Activated effector memory CD4-positive, alpha-beta T cell treated with Interleukin-2 at 50 U/mL for 16 hours (primary cell): ENCODE data around the gene ILDR2.
"Not testable (repeated sequence)": the region's sequence is repeated elsewhere in the genome, so short reads cannot be mapped to it uniquely, and the experiment has no call there.

ENCODE experiments used
- DNase-seq: peaks from one replicate; pipeline ENCODE4 v3.0.0-alpha.2; 2020

ILDR2 gene

DNA sequence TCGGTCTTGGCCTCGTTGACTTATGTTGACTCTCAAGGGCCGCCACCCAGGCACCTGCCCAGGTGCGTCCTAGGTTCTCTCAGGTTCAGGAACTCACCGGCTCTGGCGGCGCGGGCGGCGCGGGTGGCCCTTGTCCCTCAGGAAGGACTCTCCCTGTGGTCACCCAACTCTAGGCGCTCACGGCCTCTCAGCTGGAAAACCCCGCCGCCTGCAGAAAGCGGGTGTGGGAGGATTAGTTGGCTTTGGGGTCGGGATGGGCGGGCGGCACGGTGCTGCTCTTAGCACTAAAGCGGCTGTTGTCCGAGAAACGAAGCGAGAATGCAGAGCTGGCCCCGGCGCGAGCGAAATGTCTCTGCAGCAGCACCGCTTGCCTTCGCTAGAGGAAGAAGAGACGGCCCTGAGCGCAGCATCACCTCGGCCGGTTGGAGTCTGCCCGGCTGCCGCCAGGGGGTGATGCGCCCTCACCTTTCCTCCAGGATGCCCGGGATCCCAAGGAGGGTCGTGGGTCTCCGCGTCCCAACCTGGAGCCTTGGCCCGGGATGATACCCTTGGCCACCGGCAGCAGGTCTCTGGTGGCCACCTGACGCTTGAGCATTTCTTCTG, 91.2 kb downstream of the ILDR2 start:
- DNase-seq = no peak

DNA sequence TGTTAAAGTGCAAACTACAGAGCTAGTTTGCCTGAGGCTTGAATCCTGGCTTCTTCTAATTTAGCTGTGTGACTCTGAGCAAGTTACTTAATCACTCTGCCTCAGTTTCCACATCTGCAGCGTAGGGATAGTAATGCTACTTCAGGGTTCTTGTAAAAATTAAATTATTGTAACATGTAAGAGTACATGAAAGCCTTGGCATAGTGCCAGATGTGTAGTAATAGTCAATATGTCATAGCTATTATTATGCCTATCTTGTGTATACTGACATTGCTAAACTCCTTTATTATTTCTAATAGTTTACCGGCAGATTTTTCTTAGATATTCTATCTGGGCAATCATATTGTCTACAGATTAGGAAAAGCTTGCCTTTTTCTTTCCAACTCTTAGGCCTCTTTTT, 92.4 kb downstream of the ILDR2 start:
- DNase-seq = no peak

DNA sequence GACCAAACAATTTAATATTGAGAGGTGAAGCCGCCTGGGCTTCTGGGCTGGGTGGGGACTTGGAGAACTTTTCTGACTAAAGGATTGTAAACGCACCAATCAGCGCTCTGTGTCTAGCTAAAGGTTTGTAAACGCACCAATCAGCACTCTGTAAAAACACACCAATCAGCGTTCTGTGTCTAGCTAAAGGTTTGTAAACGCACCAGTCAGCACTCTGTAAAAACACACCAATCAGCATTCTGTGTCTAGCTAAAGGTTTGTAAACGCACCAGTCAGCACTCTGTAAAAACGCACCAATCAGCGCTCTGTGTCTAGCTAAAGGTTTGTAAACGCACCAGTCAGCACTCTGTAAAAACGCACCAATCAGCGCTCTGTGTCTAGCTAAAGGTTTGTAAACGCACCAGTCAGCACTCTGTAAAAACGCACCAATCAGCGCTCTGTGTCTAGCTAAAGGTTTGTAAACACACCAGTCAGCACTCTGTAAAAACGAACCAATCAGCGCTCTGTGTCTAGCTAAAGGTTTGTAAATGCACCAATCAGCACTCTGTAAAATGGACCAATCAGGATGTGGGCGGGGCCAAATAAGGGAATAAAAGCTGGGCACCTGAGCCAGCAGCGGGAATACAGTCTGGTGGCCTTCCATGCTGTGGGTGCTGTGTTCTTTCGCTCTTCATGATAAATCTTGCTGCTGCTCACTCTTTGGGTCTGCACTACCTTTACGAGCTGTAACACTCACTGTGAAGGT, 97.0 kb downstream of the ILDR2 start:
- DNase-seq = not testable (repeated sequence)

DNA sequence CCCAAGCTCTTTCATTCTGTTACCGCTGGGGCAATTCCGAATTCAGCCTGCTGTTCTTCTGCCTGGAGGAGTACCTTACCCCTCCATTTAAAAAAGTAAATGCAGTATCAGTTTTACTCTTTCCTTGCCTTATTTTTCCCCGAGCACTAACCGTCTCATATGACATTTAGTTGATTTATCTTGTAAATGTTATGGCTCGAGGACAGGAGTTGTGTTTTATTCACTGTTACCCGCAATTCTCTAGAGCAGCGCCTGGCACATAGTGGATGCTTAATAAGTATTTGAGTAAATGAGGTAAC, 98.9 kb downstream of the ILDR2 start:
- DNase-seq = no peak

DNA sequence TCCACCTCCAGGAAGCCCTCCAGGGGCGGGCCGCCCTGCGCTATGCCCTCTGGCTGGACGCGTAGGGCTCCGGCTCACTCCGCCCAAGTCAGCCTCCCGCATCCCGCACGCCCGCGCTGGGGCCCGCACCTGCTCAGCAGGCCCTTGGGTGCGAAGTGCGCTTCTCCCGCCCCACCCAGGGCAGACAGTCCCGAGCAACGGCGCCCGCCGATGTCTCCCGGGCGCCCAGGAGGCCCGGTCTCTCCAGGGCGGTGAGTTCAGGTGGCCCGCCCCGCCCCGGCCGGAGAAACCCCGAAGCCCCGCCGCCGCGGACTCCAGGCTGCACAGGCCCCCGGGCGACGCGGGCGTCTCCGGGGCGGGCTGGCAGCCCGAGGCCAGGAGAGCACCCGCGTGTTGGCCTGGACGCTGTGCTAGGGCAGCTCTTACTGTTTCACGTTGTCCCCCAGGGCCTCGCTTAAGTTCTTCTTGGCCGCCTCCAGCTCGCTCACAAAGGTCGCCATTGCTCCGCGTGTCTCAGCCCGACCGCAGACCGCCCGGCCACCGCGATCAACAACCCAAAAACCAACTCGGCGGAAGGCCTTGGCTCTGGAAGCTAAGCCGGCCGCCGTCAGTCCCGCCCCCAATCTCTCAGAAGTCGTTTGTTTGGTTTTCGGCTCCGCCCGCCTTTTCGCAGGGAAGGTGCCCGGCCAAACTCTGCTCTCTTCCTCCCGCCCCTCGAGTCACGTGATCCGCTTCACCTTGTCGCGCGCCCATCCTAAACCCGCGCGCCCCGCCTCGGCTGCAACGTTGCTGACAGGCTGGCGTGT, 99.4 kb downstream of the ILDR2 start, which contains the start of gene TADA1:
Gene TADA1 (minus strand): TSS at position 531 of the 806 bp plus-strand sequence. CDS start 31 bp downstream, at position 500.
- DNase-seq = peak; percentile 98

DNA sequence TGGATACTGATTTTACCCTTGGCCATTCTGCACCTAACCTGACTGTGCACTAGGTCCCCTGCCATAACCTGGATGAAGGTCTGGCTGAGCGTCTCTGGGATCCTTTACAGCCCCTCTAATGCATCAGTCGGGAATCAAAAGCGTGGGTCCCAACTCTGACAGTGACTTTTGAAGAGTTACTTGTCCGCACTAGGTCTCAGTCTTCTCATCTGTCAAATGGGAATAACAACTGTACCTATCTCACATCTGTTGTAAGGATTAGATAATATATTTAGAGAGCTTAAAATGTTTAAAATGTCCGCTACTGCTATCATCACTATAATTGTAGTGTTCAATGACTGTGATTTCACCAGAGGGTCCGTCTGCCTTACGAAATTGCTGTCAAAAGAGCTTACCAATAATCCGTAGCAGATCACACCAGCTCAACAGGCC, 100.0 kb downstream of the ILDR2 start:
- DNase-seq = no peak

DNA sequence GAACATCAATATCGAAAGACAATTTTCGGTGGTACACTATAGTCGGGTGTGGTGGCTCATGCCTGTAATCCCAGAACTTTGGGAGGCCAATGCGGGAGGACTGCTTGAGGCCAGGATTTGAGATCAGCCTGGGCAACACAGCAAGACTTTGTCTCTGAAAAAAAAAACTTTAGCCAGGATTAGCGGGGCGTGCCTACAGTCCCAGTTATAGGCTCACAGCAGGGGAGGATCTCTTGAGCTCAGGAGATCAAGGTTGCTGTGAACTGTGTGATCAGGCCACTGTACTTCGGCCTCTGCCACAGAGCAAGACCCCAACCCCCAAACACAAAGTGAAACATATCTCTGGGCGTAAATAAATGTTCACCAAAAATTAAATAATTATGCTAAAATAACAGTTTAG, 100.9 kb downstream of the ILDR2 start:
- no peak for DNase-seq

DNA sequence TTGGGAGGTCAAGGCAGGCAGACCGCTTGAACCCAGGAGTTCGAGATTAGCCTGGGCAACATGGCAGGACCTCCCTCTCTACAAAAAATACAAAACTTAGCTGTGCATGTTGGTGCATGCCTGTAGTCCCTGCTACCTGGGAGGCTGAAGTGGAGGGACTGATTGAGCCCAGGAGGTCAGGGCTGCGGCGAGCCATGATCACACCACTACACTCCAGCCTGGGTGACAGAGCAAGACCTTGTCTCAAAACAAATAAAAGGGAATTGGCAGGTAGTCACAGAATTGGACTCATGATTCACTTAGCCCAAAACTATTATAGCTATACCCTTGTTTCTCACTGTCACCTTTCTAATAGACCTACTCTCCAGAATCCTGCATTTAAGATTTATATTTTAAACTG, 104.8 kb downstream of the ILDR2 start:
- no peak for DNase-seq

DNA sequence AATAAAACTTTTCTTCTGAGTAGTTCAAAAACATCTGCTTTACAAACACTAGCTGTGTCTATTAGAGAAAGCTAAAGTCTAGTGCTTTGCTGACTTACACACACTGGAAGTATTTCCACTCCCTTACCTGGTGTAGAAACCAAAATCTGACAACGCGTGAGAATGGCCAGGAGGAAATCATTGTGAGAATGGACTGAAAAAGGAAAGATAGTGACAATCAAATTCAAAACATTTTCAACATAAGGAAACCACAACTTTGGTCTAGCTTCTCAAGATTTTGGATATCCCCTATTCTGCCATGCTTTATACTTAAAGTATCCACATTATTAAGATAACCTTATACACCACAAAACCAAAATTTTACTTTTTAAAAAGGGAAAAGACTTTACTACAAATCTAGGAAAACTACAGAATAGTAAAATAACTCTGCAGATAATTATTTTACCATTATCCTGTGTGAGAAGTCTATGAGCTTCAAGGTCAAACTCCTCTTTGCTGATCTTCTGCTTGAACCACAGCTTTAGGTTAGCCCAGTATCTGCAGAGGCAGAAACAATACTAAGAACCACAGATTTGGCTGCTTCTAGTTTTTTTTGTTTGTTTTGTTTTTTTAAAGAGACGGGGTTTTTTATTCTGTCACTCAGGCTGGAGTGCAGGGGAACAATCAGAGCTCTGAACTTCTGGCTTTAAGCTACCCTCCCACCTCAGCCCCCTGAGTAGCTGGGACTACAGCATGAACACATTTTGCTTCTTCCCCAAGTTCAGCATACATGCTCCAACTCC, 105.8 kb downstream of the ILDR2 start:
- DNase-seq = no peak

DNA sequence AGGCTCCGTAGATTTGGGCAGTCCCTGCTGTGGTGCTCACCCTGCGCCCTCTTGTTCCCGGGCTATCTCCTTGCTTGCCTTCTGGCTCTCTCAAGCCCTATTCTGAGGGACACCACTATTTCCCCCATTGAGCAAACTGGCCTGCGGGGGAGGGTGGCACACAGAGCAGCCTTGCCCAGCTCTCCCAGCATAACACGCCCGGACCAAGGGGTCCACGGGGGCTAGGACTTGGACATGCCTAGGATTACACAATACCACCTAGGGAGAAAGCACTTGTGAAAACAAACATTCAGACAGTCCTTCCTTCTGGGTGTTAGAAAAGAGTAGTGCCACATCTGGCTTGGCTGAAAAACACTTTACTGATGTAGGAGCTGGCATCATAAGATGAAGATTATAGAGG, 106.7 kb downstream of the ILDR2 start:
- DNase-seq = no peak

DNA sequence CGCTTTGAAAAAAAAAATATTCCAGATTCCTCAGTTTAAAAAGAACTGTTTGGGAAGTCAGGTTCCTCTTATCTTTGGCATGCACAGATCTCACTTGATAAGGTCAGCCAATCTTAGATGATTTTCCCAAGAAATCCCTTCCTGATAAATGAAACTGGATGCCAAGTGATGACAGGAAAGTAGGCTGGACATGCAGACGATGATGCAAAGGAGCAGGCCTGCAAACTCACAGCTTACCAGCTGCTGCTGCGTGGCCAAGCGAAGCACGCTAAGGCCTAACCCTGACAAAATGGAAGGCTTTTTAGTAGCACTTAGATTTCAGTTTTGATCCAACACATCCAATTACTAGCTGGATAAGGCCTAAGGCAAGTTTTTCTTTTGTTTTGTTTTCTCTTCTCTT, 109.4 kb downstream of the ILDR2 start:
- no peak for DNase-seq

DNA sequence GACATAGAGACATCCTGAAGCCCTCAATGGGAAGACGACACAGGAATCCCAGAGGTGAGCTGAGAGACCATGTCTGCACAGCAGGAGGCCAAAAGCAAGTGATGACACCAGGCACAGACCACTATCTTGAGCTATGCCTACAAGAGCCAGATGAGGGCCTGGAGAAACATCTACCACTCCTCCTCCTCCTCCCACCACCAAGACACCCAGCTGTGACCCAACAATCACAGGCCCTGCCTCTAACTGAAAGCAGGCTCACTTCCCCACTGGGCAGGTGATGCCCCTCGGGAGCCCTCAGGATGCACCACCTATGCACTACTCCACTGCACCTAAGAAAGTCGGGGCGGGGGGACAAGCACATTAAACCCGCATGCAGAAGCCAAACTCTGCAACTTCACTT, 115.7 kb downstream of the ILDR2 start:
- no peak for DNase-seq

DNA sequence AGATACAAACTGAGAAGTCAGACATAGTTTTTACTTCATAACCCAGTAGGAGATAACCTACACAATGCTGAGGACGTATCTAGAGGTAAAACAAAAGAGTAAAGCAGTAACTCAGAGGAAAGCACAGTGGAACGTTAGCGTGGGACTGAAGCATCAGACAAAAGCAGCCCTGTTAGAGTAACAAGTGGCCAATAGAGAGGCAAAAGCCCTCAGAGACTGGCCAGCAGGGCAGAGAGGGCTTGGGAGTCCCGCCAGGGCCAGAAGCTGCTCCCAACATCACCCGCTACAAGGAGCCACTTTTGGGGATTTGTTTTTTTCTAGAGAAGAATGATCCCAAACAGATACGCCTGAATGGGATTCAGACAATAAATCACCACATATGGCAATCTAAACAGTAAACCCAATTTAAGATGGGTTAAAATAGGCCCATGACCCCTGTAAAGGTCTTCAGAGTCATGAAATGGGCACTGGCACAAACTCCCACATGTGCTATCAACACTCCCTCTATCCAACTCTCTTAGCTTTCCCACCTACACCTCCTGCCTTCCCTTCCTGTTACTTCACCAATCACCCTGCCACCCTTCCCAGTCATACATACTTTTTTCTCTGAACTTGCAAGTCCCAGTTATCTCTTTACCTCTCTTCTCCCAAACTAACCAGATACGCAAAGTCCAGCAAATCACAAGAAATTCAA, 116.5 kb downstream of the ILDR2 start:
- DNase-seq = no peak
